ENCODE measurements around the gene OVOL3.

DNA sequence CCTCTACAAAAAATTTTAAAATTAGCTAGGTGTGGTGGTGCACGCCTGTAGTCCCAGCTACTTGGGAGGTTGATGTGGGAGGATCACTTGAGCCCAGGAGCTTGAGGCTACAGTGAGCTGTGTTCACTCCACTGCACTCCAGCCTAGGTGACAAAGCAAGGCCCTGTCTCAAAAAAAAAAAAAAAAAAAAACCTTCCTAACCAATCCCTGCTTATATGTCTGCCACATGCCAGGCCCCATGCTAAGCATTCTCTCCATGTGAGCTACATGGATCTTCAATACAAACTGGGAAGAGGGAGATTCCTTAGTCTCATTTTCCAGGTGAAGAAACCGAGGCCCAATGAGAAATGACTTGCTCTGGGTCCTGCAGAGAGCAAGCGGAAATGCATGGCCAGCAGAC lies 2.3 kb upstream of the OVOL3 start:
- TF ChIP-seq, protein P1, sequence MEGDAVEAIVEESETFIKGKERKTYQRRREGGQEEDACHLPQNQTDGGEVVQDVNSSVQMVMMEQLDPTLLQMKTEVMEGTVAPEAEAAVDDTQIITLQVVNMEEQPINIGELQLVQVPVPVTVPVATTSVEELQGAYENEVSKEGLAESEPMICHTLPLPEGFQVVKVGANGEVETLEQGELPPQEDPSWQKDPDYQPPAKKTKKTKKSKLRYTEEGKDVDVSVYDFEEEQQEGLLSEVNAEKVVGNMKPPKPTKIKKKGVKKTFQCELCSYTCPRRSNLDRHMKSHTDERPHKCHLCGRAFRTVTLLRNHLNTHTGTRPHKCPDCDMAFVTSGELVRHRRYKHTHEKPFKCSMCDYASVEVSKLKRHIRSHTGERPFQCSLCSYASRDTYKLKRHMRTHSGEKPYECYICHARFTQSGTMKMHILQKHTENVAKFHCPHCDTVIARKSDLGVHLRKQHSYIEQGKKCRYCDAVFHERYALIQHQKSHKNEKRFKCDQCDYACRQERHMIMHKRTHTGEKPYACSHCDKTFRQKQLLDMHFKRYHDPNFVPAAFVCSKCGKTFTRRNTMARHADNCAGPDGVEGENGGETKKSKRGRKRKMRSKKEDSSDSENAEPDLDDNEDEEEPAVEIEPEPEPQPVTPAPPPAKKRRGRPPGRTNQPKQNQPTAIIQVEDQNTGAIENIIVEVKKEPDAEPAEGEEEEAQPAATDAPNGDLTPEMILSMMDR (IDR thresholded peaks at IDR 0.05; ENCODE audit: borderline replicate concordance, extremely low read depth, low read length, poor library complexity, severe bottlenecking), result no peak
- no peak for TF ChIP-seq EZH2 (IDR thresholded peaks at IDR 0.05; ENCODE audit: borderline replicate concordance, low read depth, low read length, severe bottlenecking)

Measured in DND-41 (cell line).